HCT116 (cell line): ENCODE results near the gene TES. TPM values are rescaled to one million over a fixed set of nuclear protein-coding genes. Genes with fewer than 3 reads are reported as not detected.

Experiments
- ATAC-seq: fragments of 200-7000 bp; cut with Tn5 transposase; 2 replicates; pipeline ENCODE4 v1.9.1; 2020; ENCODE audit warnings: mild to moderate bottlenecking, moderate library complexity
- BruUV-seq: library from RNA; stranded (reverse); fragments of 400-500 nt; replicated peaks from 2 replicates; lab custom pipeline; 2021; lab: Mats Ljungman, UMichigan
- CTCF ChIA-PET: fragments of 300-600 bp; sonication (Branson Sonifier 250); formaldehyde crosslinking; loops from one replicate; lab custom pipeline; 2021; ENCODE audit warnings: antibody characterized with exemption; lab: Charles Lee
- POLR2A ChIA-PET: fragments of 300-600, 350-600 bp; sonication (Branson Sonifier 250); formaldehyde crosslinking; loops from one replicate; lab custom pipeline; 2021; ENCODE audit warnings: antibody characterized with exemption; lab: Charles Lee
- RAD21 ChIA-PET, 2 experiments: fragments of 300-600 bp; sonication (Branson Sonifier 250); formaldehyde crosslinking; loops; one replicate each; lab custom pipeline; 2023; ENCODE audit warnings: low total read pairs in 2 of 2; ENCODE audit not compliant: uncharacterized antibody in 2 of 2, unreplicated experiment in 2 of 2, low non-redundant PET in 1 of 2; lab: Charles Lee
- DNase-seq: peaks from one replicate; pipeline ENCODE4 v3.0.0-alpha.2; 2010; ENCODE audit warnings: low read depth, low spot score
- H2AFZ ChIP-seq: fragments of 200-600 bp; shearing (Covaris generic), sonication (generic); 2 replicates; pipeline ENCODE4 v1.6.1; 2017; ENCODE audit warnings: low read depth, mixed run types, mixed read lengths, antibody characterized with exemption, low read length; ENCODE audit not compliant: poor library complexity, severe bottlenecking
- H3K27ac ChIP-seq: 2 replicates; pipeline ENCODE4 v1.5.1; 2012; ENCODE audit warnings: low read depth, low read length
- H3K27me3 ChIP-seq: fragments of 200-600 bp; sonication (generic); 2 replicates; pipeline ENCODE4 v1.6.1; 2016; ENCODE audit warnings: mixed run types, low read length, mixed read lengths; ENCODE audit not compliant: insufficient read depth
- H3K36me3 ChIP-seq, 2 experiments: fragments of 200-500 bp in 1 of 2; fragments of 200-600 bp in 1 of 2; sonication (Bioruptor generic) in 1 of 2; sonication (generic) in 1 of 2; 2 replicates each; pipeline versions ENCODE4 v1.5.1 to v1.6.1; 2014 to 2016; ENCODE audit warnings: low read length in 2 of 2, inconsistent platforms in 1 of 2, mixed read lengths in 1 of 2, mixed run types in 1 of 2; ENCODE audit not compliant: insufficient read depth in 2 of 2, control insufficient read depth in 1 of 2
- H3K4me1 ChIP-seq, 2 experiments: fragments of 200-600 bp in 1 of 2; sonication (generic) in 1 of 2; 2 replicates each; pipeline versions ENCODE4 v1.5.1 to v1.6.1; 2012 to 2017; ENCODE audit warnings: low read length in 2 of 2, inconsistent platforms in 1 of 2, mild to moderate bottlenecking in 1 of 2, mixed read lengths in 1 of 2, mixed run types in 1 of 2, moderate library complexity in 1 of 2; ENCODE audit not compliant: insufficient read depth in 2 of 2, control insufficient read depth in 1 of 2
- H3K4me2 ChIP-seq: fragments of 200-600 bp; sonication (generic); 2 replicates; pipeline ENCODE4 v1.6.1; 2017; ENCODE audit warnings: mixed run types, low read length, mixed read lengths
- H3K4me3 ChIP-seq, 2 experiments: fragments of 200-600 bp in 1 of 2; sonication (generic) in 1 of 2; replicated peaks in 1 of 2; 2 replicates each; pipeline ENCODE4 v1.5.1; 2011 to 2016; ENCODE audit warnings: low read length in 2 of 2, control low read depth in 1 of 2, low read depth in 1 of 2, mild to moderate bottlenecking in 1 of 2, mixed read lengths in 1 of 2, mixed run types in 1 of 2
- H3K79me2 ChIP-seq: fragments of 200-600 bp; sonication (generic); 2 replicates; pipeline ENCODE4 v1.6.1; 2017; ENCODE audit warnings: mild to moderate bottlenecking, mixed run types, low read length, moderate library complexity, mixed read lengths; ENCODE audit not compliant: insufficient read depth
- H3K9ac ChIP-seq: fragments of 200-600 bp; sonication (generic); 2 replicates; pipeline ENCODE4 v1.6.1; 2016; ENCODE audit warnings: low read length, mixed read lengths
- H3K9me2 ChIP-seq: fragments of 200-600 bp; sonication (generic), shearing (Covaris generic); 2 replicates; pipeline ENCODE4 v1.6.1; 2017; ENCODE audit warnings: mixed run types, mild to moderate bottlenecking, moderate library complexity; ENCODE audit not compliant: insufficient read depth
- H3K9me3 ChIP-seq, 2 experiments: fragments of 200-500 bp in 1 of 2; fragments of 200-600 bp in 1 of 2; sonication (Bioruptor generic) in 1 of 2; sonication (generic) in 1 of 2; 2 replicates each; pipeline ENCODE4 v1.6.1; 2014 to 2017; ENCODE audit warnings: low read length in 2 of 2, mixed read lengths in 2 of 2, inconsistent platforms in 1 of 2, low read depth in 1 of 2, mild to moderate bottlenecking in 1 of 2, mixed run types in 1 of 2, moderate library complexity in 1 of 2; ENCODE audit not compliant: control insufficient read depth in 1 of 2, insufficient read depth in 1 of 2
- H4K20me1 ChIP-seq: fragments of 200-600 bp; sonication (generic), shearing (Covaris generic); 2 replicates; pipeline ENCODE4 v1.6.1; 2017; ENCODE audit warnings: mixed run types, mild to moderate bottlenecking, moderate library complexity; ENCODE audit not compliant: insufficient read depth
- CBX3 ChIP-seq: IDR thresholded peaks from 2 replicates; pipeline ENCODE4 v1.6.1; 2012; ENCODE audit warnings: low read depth
- CEBPB ChIP-seq: IDR thresholded peaks from 2 replicates; pipeline ENCODE4 v1.6.1; 2012; ENCODE audit warnings: low read depth
- ELF1 ChIP-seq: IDR thresholded peaks from 2 replicates; pipeline ENCODE4 v1.6.1; 2012; ENCODE audit warnings: low read depth, borderline replicate concordance
- EZH2 ChIP-seq: fragments of 200-600 bp; sonication (generic); IDR thresholded peaks from 2 replicates; pipeline ENCODE4 v1.6.1; 2017; ENCODE audit warnings: antibody characterized with exemption, mixed run types
- EZH2phosphoT487 ChIP-seq: fragments of 200-600 bp; IDR thresholded peaks from 2 replicates; pipeline ENCODE4 v1.6.1; 2018; ENCODE audit warnings: antibody characterized with exemption, borderline replicate concordance
- POLR2A ChIP-seq: IDR thresholded peaks from 2 replicates; pipeline ENCODE4 v1.7.0; 2011; ENCODE audit warnings: borderline replicate concordance; ENCODE audit not compliant: insufficient read depth, insufficient read length; ENCODE audit errors: extremely low read depth
- POLR2AphosphoS5 ChIP-seq: IDR thresholded peaks from 2 replicates; pipeline ENCODE4 v1.6.1; 2011; ENCODE audit warnings: mild to moderate bottlenecking, low read depth, low read length, moderate library complexity
- RAD21 ChIP-seq: IDR thresholded peaks from 2 replicates; pipeline ENCODE4 v1.6.1; 2012; ENCODE audit warnings: low read depth, mild to moderate bottlenecking
- SIN3A ChIP-seq: IDR thresholded peaks from 2 replicates; pipeline ENCODE4 v1.6.1; 2012; ENCODE audit warnings: low read depth
- SP1 ChIP-seq: IDR thresholded peaks from 2 replicates; pipeline ENCODE4 v1.6.1; 2012; ENCODE audit warnings: low read depth
- ZFX ChIP-seq: fragments of 450-650 bp; IDR thresholded peaks from 2 replicates; pipeline ENCODE4 v1.6.1; 2017
- intact Hi-C: fragments of 100-400 bp; cut with micrococcal nuclease; formaldehyde crosslinking; loops from 2 replicates; pipeline ENCODE4 v1.10.0; 2022
- total RNA-seq: library from RNA; stranded (reverse); gene quantifications from one replicate; pipeline ENCODE4 v1.2.1, GENCODE V29; 2021; ENCODE audit not compliant: unreplicated experiment
- TF ChIP-seq, protein P1 (sequence below): IDR thresholded peaks from 2 replicates; pipeline ENCODE4 v1.6.1; 2012; ENCODE audit warnings: low read depth
- TF ChIP-seq, protein P2 (sequence below): IDR thresholded peaks from 2 replicates; pipeline ENCODE4 v1.6.1; 2011; ENCODE audit warnings: mild to moderate bottlenecking, low read length, moderate library complexity; ENCODE audit not compliant: insufficient replicate concordance; ENCODE audit errors: extremely low read depth
- TF ChIP-seq, protein P3 (sequence below), 3 experiments: fragments of 200-600 bp in 1 of 3; sonication (generic) in 1 of 3; IDR thresholded peaks in 2 of 3; conservative IDR thresholded peaks in 1 of 3; 2 replicates each; pipeline ENCODE4 v1.5.1; 2012 to 2017; ENCODE audit warnings: low read depth in 2 of 3, low read length in 2 of 3, antibody characterized with exemption in 1 of 3, borderline replicate concordance in 1 of 3, control low read depth in 1 of 3, mild to moderate bottlenecking in 1 of 3, mixed read lengths in 1 of 3, mixed run types in 1 of 3, moderate library complexity in 1 of 3; ENCODE audit not compliant: insufficient read depth in 1 of 3
- TF ChIP-seq, protein P4 (sequence below): IDR thresholded peaks from 2 replicates; pipeline ENCODE4 v1.6.1; 2012

Gene TES
- total RNA-seq, 1 experiment from 2014 or later, result 129 TPM

DNA sequence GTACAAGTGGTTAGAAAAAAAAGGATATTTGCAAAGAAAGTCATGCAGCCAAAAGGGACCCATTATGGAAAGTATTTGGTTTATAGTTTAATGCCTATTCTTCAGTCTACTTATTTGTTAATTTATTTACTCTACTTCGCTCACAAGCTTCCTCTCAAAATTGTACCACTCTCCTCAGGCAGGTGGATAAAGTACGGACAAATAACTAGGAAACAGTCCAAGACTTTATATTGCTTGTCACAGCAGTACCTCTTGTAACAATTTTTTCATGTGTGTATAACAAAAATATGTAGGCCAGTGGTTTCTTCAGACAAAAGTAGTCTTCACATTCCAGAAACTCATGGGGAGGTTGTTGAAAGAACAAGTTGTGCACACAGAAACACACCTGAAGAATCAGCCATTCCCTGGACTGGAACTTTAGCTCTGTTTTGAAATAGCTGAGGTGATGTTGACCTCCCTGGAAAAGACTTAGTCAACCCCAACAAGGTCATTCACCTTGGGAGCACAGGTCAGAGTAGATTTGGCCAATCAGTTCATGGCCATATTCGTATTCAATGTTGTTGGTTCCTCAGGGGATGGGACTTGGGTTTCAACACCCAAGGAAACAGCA is 73.4 kb downstream of the TES start:
- H3K4me3 ChIP-seq, result no peak overlapping the region
- ChIA-PET CTCF (no interaction called here), RAD21 (no interaction called here), POLR2A (interaction anchor here (1.7 kb wide), 1 partner anchor 12 kb away, joined by 5 read pairs; no protein-coding TSS in a partner anchor)
- no peak overlapping the region for H3K9ac ChIP-seq
- no peaks in the 10 kb centered on the region for H3K9me2 ChIP-seq
- no TSS peak for BruUV-seq
- no peak overlapping the region for H2AFZ ChIP-seq
- H3K27ac ChIP-seq, result peak overlapping the region; percentile 56; the same call in 1 of the 2 replicates
- intact Hi-C loops, result no loop called here
- no peaks in the 10 kb centered on the region for H4K20me1 ChIP-seq
- no peaks in the 10 kb centered on the region for H3K27me3 ChIP-seq
- peak overlapping the region; percentile 31; the same call in 1 of the 2 replicates for H3K4me2 ChIP-seq
- ATAC-seq, result no peak
- TF ChIP-seq SP1 (no peak), EZH2phosphoT487 (no peak), ELF1 (no peak), EZH2 (no peak), RAD21 (no peak), SIN3A (no peak), POLR2A (no peak), POLR2AphosphoS5 (no peak), CEBPB (no peak), ZFX (no peak), CBX3 (no peak)
- TF ChIP-seq, protein P1, sequence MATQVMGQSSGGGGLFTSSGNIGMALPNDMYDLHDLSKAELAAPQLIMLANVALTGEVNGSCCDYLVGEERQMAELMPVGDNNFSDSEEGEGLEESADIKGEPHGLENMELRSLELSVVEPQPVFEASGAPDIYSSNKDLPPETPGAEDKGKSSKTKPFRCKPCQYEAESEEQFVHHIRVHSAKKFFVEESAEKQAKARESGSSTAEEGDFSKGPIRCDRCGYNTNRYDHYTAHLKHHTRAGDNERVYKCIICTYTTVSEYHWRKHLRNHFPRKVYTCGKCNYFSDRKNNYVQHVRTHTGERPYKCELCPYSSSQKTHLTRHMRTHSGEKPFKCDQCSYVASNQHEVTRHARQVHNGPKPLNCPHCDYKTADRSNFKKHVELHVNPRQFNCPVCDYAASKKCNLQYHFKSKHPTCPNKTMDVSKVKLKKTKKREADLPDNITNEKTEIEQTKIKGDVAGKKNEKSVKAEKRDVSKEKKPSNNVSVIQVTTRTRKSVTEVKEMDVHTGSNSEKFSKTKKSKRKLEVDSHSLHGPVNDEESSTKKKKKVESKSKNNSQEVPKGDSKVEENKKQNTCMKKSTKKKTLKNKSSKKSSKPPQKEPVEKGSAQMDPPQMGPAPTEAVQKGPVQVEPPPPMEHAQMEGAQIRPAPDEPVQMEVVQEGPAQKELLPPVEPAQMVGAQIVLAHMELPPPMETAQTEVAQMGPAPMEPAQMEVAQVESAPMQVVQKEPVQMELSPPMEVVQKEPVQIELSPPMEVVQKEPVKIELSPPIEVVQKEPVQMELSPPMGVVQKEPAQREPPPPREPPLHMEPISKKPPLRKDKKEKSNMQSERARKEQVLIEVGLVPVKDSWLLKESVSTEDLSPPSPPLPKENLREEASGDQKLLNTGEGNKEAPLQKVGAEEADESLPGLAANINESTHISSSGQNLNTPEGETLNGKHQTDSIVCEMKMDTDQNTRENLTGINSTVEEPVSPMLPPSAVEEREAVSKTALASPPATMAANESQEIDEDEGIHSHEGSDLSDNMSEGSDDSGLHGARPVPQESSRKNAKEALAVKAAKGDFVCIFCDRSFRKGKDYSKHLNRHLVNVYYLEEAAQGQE, result no peak
- TF ChIP-seq, protein P2, sequence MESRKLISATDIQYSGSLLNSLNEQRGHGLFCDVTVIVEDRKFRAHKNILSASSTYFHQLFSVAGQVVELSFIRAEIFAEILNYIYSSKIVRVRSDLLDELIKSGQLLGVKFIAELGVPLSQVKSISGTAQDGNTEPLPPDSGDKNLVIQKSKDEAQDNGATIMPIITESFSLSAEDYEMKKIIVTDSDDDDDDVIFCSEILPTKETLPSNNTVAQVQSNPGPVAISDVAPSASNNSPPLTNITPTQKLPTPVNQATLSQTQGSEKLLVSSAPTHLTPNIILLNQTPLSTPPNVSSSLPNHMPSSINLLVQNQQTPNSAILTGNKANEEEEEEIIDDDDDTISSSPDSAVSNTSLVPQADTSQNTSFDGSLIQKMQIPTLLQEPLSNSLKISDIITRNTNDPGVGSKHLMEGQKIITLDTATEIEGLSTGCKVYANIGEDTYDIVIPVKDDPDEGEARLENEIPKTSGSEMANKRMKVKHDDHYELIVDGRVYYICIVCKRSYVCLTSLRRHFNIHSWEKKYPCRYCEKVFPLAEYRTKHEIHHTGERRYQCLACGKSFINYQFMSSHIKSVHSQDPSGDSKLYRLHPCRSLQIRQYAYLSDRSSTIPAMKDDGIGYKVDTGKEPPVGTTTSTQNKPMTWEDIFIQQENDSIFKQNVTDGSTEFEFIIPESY, result no peak
- TF ChIP-seq, protein P3, sequence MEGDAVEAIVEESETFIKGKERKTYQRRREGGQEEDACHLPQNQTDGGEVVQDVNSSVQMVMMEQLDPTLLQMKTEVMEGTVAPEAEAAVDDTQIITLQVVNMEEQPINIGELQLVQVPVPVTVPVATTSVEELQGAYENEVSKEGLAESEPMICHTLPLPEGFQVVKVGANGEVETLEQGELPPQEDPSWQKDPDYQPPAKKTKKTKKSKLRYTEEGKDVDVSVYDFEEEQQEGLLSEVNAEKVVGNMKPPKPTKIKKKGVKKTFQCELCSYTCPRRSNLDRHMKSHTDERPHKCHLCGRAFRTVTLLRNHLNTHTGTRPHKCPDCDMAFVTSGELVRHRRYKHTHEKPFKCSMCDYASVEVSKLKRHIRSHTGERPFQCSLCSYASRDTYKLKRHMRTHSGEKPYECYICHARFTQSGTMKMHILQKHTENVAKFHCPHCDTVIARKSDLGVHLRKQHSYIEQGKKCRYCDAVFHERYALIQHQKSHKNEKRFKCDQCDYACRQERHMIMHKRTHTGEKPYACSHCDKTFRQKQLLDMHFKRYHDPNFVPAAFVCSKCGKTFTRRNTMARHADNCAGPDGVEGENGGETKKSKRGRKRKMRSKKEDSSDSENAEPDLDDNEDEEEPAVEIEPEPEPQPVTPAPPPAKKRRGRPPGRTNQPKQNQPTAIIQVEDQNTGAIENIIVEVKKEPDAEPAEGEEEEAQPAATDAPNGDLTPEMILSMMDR (IDR thresholded peaks at IDR 0.05 in 2 of 3, conservative IDR thresholded peaks at IDR 0.05 in 1 of 3; ENCODE audit: borderline replicate concordance in 1 of 3, insufficient read depth in 1 of 3, low read depth in 2 of 3, low read length in 2 of 3), result no peak
- TF ChIP-seq, protein P4, sequence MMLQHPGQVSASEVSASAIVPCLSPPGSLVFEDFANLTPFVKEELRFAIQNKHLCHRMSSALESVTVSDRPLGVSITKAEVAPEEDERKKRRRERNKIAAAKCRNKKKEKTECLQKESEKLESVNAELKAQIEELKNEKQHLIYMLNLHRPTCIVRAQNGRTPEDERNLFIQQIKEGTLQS, result no peak
- peaks cover 36 to 41% of the 10 kb centered on the region in 2 experiments for H3K4me1 ChIP-seq
- H3K9me3 ChIP-seq, result no peaks in the 10 kb centered on the region
- H3K36me3 ChIP-seq, result no peaks in the 10 kb centered on the region
- no peaks in the 10 kb centered on the region for H3K79me2 ChIP-seq
- DNase-seq, result no peak
